Stomach (tissue), 9 donors: ENCODE results near the gene MCM5. TPM values are rescaled to one million over a fixed set of nuclear protein-coding genes. Genes with fewer than 3 reads are reported as not detected.

ENCODE experiments used
- DNase-seq, 2 donors: peaks; one replicate each; pipeline versions ENCODE4 v3.0.0 to v3.0.0-alpha.2; 2013 to 2019
- H3K27ac ChIP-seq, 5 donors: fragments of 200-600 bp in 4 of 5; sonication (generic) in 4 of 5; one replicate each; pipeline ENCODE4 v1.5.1; 2013 to 2019; ENCODE audit warnings: mild to moderate bottlenecking in 1 of 5, moderate library complexity in 1 of 5
- H3K27me3 ChIP-seq, 3 donors: fragments of 200-600 bp; sonication (generic); one replicate each; pipeline ENCODE4 v1.5.1; 2017 to 2019; ENCODE audit warnings: mixed run types in 1 of 3
- H3K36me3 ChIP-seq, 4 donors: fragments of 200-600 bp; sonication (generic); 1 replicate in 3 of 4; 2 replicates in 1 of 4; pipeline ENCODE4 v1.5.1; 2016 to 2019
- H3K4me1 ChIP-seq, 4 donors: fragments of 200-600 bp; sonication (generic); one replicate each; pipeline ENCODE4 v1.5.1; 2016 to 2019
- H3K4me3 ChIP-seq, 4 donors: fragments of 200-600 bp; sonication (generic) in 3 of 4; one replicate each; pipeline ENCODE4 v1.5.1; 2016 to 2019; ENCODE audit warnings: mild to moderate bottlenecking in 1 of 4
- H3K9me3 ChIP-seq, 4 donors: fragments of 200-600 bp; sonication (generic); one replicate each; pipeline ENCODE4 v1.5.1; 2016 to 2019
- CTCF ChIP-seq, 7 experiments: fragments of 450-650 bp in 4 of 7; fragments of 200-600 bp in 3 of 7; sonication (generic) in 3 of 7; IDR thresholded peaks; one replicate each; pipeline ENCODE4 v1.5.1; 2016 to 2019; ENCODE audit warnings: antibody characterized with exemption in 7 of 7, control low read depth in 2 of 7, mild to moderate bottlenecking in 1 of 7
- EP300 ChIP-seq: sonication (generic); formaldehyde crosslinking; IDR thresholded peaks from one replicate; pipeline ENCODE4 v1.6.1; 2017; ENCODE audit warnings: antibody characterized with exemption
- POLR2A ChIP-seq, 4 donors: fragments of 450-650 bp; IDR thresholded peaks; one replicate each; pipeline ENCODE4 v1.6.1; 2016; ENCODE audit warnings: antibody characterized with exemption in 4 of 4, control low read depth in 2 of 4, mild to moderate bottlenecking in 1 of 4, moderate library complexity in 1 of 4
- POLR2AphosphoS5 ChIP-seq, 3 donors: sonication (generic); formaldehyde crosslinking; IDR thresholded peaks; one replicate each; pipeline ENCODE4 v1.6.1; 2016; ENCODE audit warnings: antibody characterized with exemption in 3 of 3
- WGBS, 5 donors: extraction: QIAGEN DNeasy Blood & Tissue Kit in 3 of 5; methylation state at CpG; one replicate each; pipeline versions ENCODE4 v1.1.5 to v1.1.7; 2013 to 2018; 5-methylcytosine and 5-hydroxymethylcytosine counted together
- intact Hi-C: fragments of 100-400 bp; cut with DNase I; formaldehyde crosslinking; loops from one replicate; pipeline ENCODE4 v1.15.1; 2023; ENCODE audit warnings: low total_unique reads
- polyA plus RNA-seq, 3 donors: library from polyadenylated mRNA; stranded (reverse); fragments of 200-250 nt; gene quantifications; one replicate each; pipeline ENCODE4 v1.2.3, GENCODE V29; 2013
- total RNA-seq, 5 donors: library from RNA; depleted of rRNA; stranded (reverse); fragments of >200 nt; gene quantifications; one replicate each; pipeline versions ENCODE4 v1.1.0 to v1.2.3, GENCODE V29; 2014 to 2016
- donor health status: healthy with polysubstance abuse.
- donor health status: Bipolar disorder and iron deficiency.
- donor health status: healthy.

MCM5 gene
- total and polyA plus RNA-seq, 8 donors = 13.0 to 74.5 (median 19.1) TPM

GRCh38 chr22:35417606-35418005 is 17.7 kb downstream of the MCM5 start:
- no peak overlapping the region for H3K27ac ChIP-seq
- intact Hi-C loops = no loop called here
- no peak for TF ChIP-seq POLR2AphosphoS5 (IDR thresholded peaks at IDR 0.05)
- no peak for TF ChIP-seq POLR2A (IDR thresholded peaks at IDR 0.05)
- TF ChIP-seq EP300 = no peak
- no peak for TF ChIP-seq CTCF (IDR thresholded peaks at IDR 0.05)
- no peaks in the 10 kb centered on the region for H3K27me3 ChIP-seq
- no peaks in the 10 kb centered on the region for H3K4me1 ChIP-seq
- DNase-seq = no peak
- peaks cover 71 to 100% (median 100%) of the 10 kb centered on the region in 4 donors for H3K36me3 ChIP-seq
- 92 to 97% (median 95%) methylated on average over 5 to 9 of the region's 9 CpGs for WGBS, 5 donors
- no peaks in the 10 kb centered on the region for H3K9me3 ChIP-seq
- no peak overlapping the region for H3K4me3 ChIP-seq

DNA sequence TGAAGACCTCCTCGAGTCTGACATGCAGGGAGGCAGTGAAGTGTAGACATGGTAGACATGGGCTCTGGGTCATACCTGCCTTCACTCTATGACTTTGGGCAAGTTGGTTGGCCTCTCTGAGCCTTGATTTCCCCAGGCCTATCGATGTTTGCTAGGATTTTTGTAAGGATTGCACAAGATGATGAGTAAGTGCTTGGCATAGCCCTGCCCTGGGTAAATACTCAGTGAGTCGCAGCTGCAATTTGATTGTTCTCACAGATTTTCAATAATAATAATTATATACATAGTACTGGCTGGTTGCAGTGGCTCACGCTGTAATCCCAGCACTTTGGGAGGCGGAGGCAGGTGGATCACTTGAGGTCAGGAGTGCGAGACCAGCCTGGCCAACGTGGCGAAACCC is 18.1 kb downstream of the MCM5 start:
- no peak overlapping the region for H3K4me3 ChIP-seq
- no peak for TF ChIP-seq POLR2A (IDR thresholded peaks at IDR 0.05)
- no peak for TF ChIP-seq EP300
- TF ChIP-seq CTCF (IDR thresholded peaks at IDR 0.05) = no peak
- TF ChIP-seq POLR2AphosphoS5 (IDR thresholded peaks at IDR 0.05) = no peak
- no peak overlapping the region for H3K27ac ChIP-seq
- no peaks in the 10 kb centered on the region for H3K9me3 ChIP-seq
- DNase-seq = no peak
- 77 to 88% (median 81%) methylated on average over 8 of the region's 8 CpGs for WGBS, 5 donors
- H3K27me3 ChIP-seq = no peaks in the 10 kb centered on the region
- H3K4me1 ChIP-seq = no peaks in the 10 kb centered on the region
- intact Hi-C loops = no loop called here
- peaks cover 71 to 100% (median 100%) of the 10 kb centered on the region in 4 donors for H3K36me3 ChIP-seq

DNA sequence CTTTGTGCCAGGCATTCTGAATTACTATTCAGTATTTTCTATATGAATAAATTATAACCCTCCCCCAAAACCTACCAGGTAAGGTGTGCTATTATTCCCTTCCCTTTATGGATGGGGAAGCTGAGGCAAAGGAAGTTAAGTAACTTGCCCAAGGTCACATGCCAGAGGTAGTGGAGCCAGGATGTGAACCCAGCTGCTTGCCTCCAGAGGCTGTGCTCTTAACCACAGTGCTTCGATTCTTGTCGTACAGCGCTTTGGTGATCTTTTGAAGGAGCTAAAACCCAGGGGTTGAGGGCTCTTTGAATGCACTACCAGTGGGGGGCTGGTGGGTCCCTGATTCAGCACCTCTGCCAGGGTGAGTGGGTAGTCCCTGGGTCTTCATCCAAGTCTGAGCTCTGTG is 18.8 kb downstream of the MCM5 start:
- no peaks in the 10 kb centered on the region for H3K9me3 ChIP-seq
- H3K27ac ChIP-seq = no peak overlapping the region
- peaks cover 68 to 100% (median 100%) of the 10 kb centered on the region in 4 donors for H3K36me3 ChIP-seq
- DNase-seq = no peak
- no peaks in the 10 kb centered on the region for H3K27me3 ChIP-seq
- intact Hi-C loops = no loop called here
- H3K4me1 ChIP-seq = no peaks in the 10 kb centered on the region
- WGBS, 5 donors = 87 to 100% (median 92%) methylated on average over 3 of the region's 3 CpGs
- TF ChIP-seq EP300 = no peak
- TF ChIP-seq POLR2A (IDR thresholded peaks at IDR 0.05) = no peak
- no peak for TF ChIP-seq CTCF (IDR thresholded peaks at IDR 0.05)
- TF ChIP-seq POLR2AphosphoS5 (IDR thresholded peaks at IDR 0.05) = no peak
- H3K4me3 ChIP-seq = no peak overlapping the region

DNA sequence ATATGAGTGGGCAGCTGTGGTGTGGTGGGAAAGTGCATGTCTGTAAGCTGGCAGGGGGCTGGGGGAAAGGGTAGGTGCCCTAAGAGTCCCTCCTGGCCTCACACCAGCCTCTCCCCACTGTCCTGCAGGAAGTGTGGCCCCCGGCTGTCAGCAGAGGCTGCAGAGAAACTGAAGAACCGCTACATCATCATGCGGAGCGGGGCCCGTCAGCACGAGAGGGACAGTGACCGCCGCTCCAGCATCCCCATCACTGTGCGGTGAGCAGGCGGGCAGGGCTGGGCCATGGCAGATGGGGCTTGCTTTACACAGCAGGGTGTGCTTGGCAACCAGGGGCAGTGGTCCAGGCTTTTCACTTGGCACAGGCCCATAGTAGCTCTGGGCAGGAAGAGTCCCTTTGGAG is 19.8 kb downstream of the MCM5 start:
- no peak for DNase-seq
- TF ChIP-seq CTCF (IDR thresholded peaks at IDR 0.05) = no peak
- TF ChIP-seq POLR2A (IDR thresholded peaks at IDR 0.05) = no peak
- no peak for TF ChIP-seq EP300
- TF ChIP-seq POLR2AphosphoS5 (IDR thresholded peaks at IDR 0.05) = no peak
- Histone ChIP-seq H3K4me3 (no peak overlapping the region), H3K27ac (no peak overlapping the region), H3K4me1 (no peaks in the 10 kb centered on the region), H3K36me3 (peaks cover 68 to 100% (median 100%) of the 10 kb centered on the region in 4 donors), H3K27me3 (no peaks in the 10 kb centered on the region), H3K9me3 (no peaks in the 10 kb centered on the region)
- 94 to 100% (median 95%) methylated on average over 9 to 10 of the region's 10 CpGs for WGBS, 5 donors
- intact Hi-C loops = no loop called here
